H1 (cell line): ENCODE results near the gene ZBTB1. TPM values are rescaled to one million over a fixed set of nuclear protein-coding genes. Genes with fewer than 3 reads are reported as not detected.

Experiments
- CTCF ChIA-PET: fragments of 300-600 bp; sonication (Branson Sonifier 250); formaldehyde crosslinking; loops from one replicate; lab custom pipeline; 2021; ENCODE audit not compliant: partially characterized antibody; lab: Charles Lee
- POLR2A ChIA-PET: fragments of 300-600 bp; sonication (Branson Sonifier 250); formaldehyde crosslinking; loops from one replicate; lab custom pipeline; 2021; ENCODE audit warnings: inconsistent platforms; ENCODE audit not compliant: partially characterized antibody; lab: Charles Lee
- DNase-seq, 2 experiments: peaks; one replicate each; pipeline versions ENCODE4 v3.0.0 to v3.0.0-alpha.2; 2010 to 2022; ENCODE audit warnings: low spot score in 2 of 2, low read depth in 1 of 2, mixed read lengths in 1 of 2
- FAIRE-seq: peaks from 2 replicates; lab custom pipeline; 2011; peaks lifted over from hg19 to GRCh38; lab: Jason Lieb, UNC
- H2AFZ ChIP-seq: 2 replicates; pipeline ENCODE4 v1.8.1; 2012; ENCODE audit warnings: low read length, inconsistent platforms
- H2AK5ac ChIP-seq: 2 replicates; pipeline ENCODE4 v1.6.1; 2013; ENCODE audit warnings: low read depth, low read length
- H2BK120ac ChIP-seq: replicated peaks from 2 replicates; pipeline ENCODE3; 2013; ENCODE audit warnings: low read depth, low read length, inconsistent platforms
- H2BK12ac ChIP-seq: 2 replicates; pipeline ENCODE4 v1.6.1; 2013; ENCODE audit warnings: low read depth, low read length
- H2BK15ac ChIP-seq: 2 replicates; pipeline ENCODE4 v1.6.1; 2013; ENCODE audit warnings: low read length
- H2BK20ac ChIP-seq: 2 replicates; pipeline ENCODE4 v1.6.1; 2013; ENCODE audit warnings: low read length
- H2BK5ac ChIP-seq: 2 replicates; pipeline ENCODE4 v1.6.1; 2013; ENCODE audit warnings: low read depth, low read length
- H3K14ac ChIP-seq: 2 replicates; pipeline ENCODE4 v1.6.1; 2013; ENCODE audit warnings: inconsistent platforms; ENCODE audit not compliant: insufficient read length
- H3K18ac ChIP-seq: 2 replicates; pipeline ENCODE4 v1.6.1; 2013; ENCODE audit warnings: low read length; ENCODE audit errors: extremely low read depth
- H3K23ac ChIP-seq: 2 replicates; pipeline ENCODE4 v1.6.1; 2013; ENCODE audit warnings: inconsistent platforms; ENCODE audit not compliant: insufficient read length
- H3K23me2 ChIP-seq: 2 replicates; pipeline ENCODE4 v1.6.1; 2013; ENCODE audit warnings: low read depth, low read length
- H3K27ac ChIP-seq: 2 replicates; pipeline ENCODE4 v1.6.1; 2011; ENCODE audit warnings: low read depth, low read length, inconsistent platforms
- H3K27me3 ChIP-seq, 4 experiments: replicated peaks in 1 of 4; 1 replicate in 1 of 4; 2 replicates in 3 of 4; pipeline versions ENCODE4 v1.6.1 to v1.8.1; 2011 to 2013; ENCODE audit warnings: low read length in 3 of 4, mild to moderate bottlenecking in 3 of 4, inconsistent platforms in 2 of 4, mixed read lengths in 2 of 4, moderate library complexity in 1 of 4; ENCODE audit not compliant: control insufficient read depth in 3 of 4, insufficient read depth in 3 of 4; ENCODE audit errors: extremely low read depth in 1 of 4
- H3K36me3 ChIP-seq, 4 experiments: 2 replicates each; pipeline versions ENCODE4 v1.6.1 to v1.8.1; 2011 to 2013; ENCODE audit warnings: mild to moderate bottlenecking in 4 of 4, low read length in 3 of 4, moderate library complexity in 2 of 4, control low read depth in 1 of 4, inconsistent platforms in 1 of 4; ENCODE audit not compliant: insufficient read depth in 4 of 4, control insufficient read depth in 2 of 4
- H3K4ac ChIP-seq: replicated peaks from 2 replicates; pipeline ENCODE3; 2013; ENCODE audit warnings: low read length, low read depth, mixed read lengths, inconsistent platforms; ENCODE audit not compliant: insufficient read length
- H3K4me1 ChIP-seq, 4 experiments: replicated peaks in 1 of 4; 1 replicate in 1 of 4; 2 replicates in 3 of 4; pipeline versions ENCODE4 v1.6.1 to v1.8.1; 2011 to 2013; ENCODE audit warnings: low read length in 3 of 4, inconsistent platforms in 2 of 4, mixed read lengths in 1 of 4; ENCODE audit not compliant: insufficient read depth in 4 of 4, control insufficient read depth in 3 of 4
- H3K4me2 ChIP-seq, 2 experiments: 2 replicates each; pipeline versions ENCODE4 v1.6.1 to v1.8.1; 2011 to 2013; ENCODE audit warnings: low read depth in 2 of 2, low read length in 2 of 2, control low read depth in 1 of 2, inconsistent platforms in 1 of 2, mild to moderate bottlenecking in 1 of 2; ENCODE audit not compliant: insufficient read depth in 1 of 2
- H3K4me3 ChIP-seq, 4 experiments: fragments of 200-600, 300-600 bp in 1 of 4; sonication (generic), shearing (Covaris generic), sonication (Bioruptor Twin) in 1 of 4; 2 replicates each; pipeline versions ENCODE4 v1.5.1 to v1.8.1; 2011 to 2016; ENCODE audit warnings: low read length in 4 of 4, low read depth in 3 of 4, control low read depth in 2 of 4, inconsistent platforms in 2 of 4, mild to moderate bottlenecking in 2 of 4, mixed read lengths in 1 of 4, moderate library complexity in 1 of 4; ENCODE audit not compliant: insufficient read depth in 2 of 4; ENCODE audit errors: extremely low read depth in 1 of 4
- H3K56ac ChIP-seq: replicated peaks from 2 replicates; pipeline ENCODE3; 2013; ENCODE audit warnings: low read depth, mild to moderate bottlenecking, mixed read lengths, low read length, inconsistent platforms; ENCODE audit not compliant: insufficient read length
- H3K79me1 ChIP-seq: 2 replicates; pipeline ENCODE4 v1.6.1; 2013; ENCODE audit warnings: low read depth, low read length, control low read depth
- H3K79me2 ChIP-seq, 2 experiments: 2 replicates each; pipeline versions ENCODE4 v1.6.1 to v1.8.1; 2012 to 2013; ENCODE audit warnings: low read length in 2 of 2, mild to moderate bottlenecking in 2 of 2, inconsistent platforms in 1 of 2; ENCODE audit not compliant: insufficient read depth in 2 of 2, control insufficient read depth in 1 of 2
- H3K9ac ChIP-seq, 4 experiments: replicated peaks in 1 of 4; 1 replicate in 1 of 4; 2 replicates in 3 of 4; pipeline versions ENCODE4 v1.6.1 to v1.8.1; 2011 to 2013; ENCODE audit warnings: low read depth in 3 of 4, low read length in 3 of 4, control low read depth in 2 of 4, mild to moderate bottlenecking in 2 of 4, moderate library complexity in 2 of 4, inconsistent platforms in 1 of 4; ENCODE audit errors: extremely low read depth in 1 of 4
- H3K9me3 ChIP-seq, 2 experiments: 2 replicates each; pipeline versions ENCODE4 v1.6.1 to v1.8.1; 2012 to 2013; ENCODE audit warnings: mild to moderate bottlenecking in 2 of 2, moderate library complexity in 2 of 2, control low read depth in 1 of 2, inconsistent platforms in 1 of 2, low read depth in 1 of 2, low read length in 1 of 2, mixed read lengths in 1 of 2; ENCODE audit not compliant: insufficient read depth in 2 of 2
- H4K20me1 ChIP-seq, 2 experiments: replicated peaks in 1 of 2; 2 replicates each; pipeline versions ENCODE3 to v1.8.1; 2011 to 2013; ENCODE audit warnings: inconsistent platforms in 2 of 2, low read length in 2 of 2, mild to moderate bottlenecking in 1 of 2; ENCODE audit not compliant: insufficient read depth in 2 of 2, control insufficient read depth in 1 of 2
- H4K5ac ChIP-seq: 2 replicates; pipeline ENCODE4 v1.6.1; 2013; ENCODE audit warnings: low read length, low read depth, mixed read lengths, inconsistent platforms; ENCODE audit not compliant: insufficient read length
- H4K8ac ChIP-seq: 2 replicates; pipeline ENCODE4 v1.8.0; 2013; ENCODE audit warnings: mild to moderate bottlenecking, moderate library complexity, low read length, inconsistent platforms; ENCODE audit not compliant: insufficient read depth; ENCODE audit errors: extremely low read depth
- H4K91ac ChIP-seq: replicated peaks from 2 replicates; pipeline ENCODE3; 2013; ENCODE audit warnings: low read length, mixed read lengths, inconsistent platforms; ENCODE audit not compliant: insufficient read length
- BACH1 ChIP-seq: IDR thresholded peaks from 2 replicates; pipeline ENCODE4 v1.6.1; 2012; ENCODE audit warnings: low read length, improper control_type of control experiment
- BCL11A ChIP-seq, 2 experiments: IDR thresholded peaks; one replicate each; pipeline ENCODE4 v1.6.1; 2011; ENCODE audit warnings: low read depth in 2 of 2, low read length in 2 of 2, mild to moderate bottlenecking in 2 of 2
- GTF2F1 ChIP-seq: IDR thresholded peaks from 2 replicates; pipeline ENCODE4 v1.6.1; 2012; ENCODE audit warnings: low read depth, low read length, improper control_type of control experiment, borderline replicate concordance
- POLR2A ChIP-seq, 2 experiments: IDR thresholded peaks; 1 replicate in 1 of 2; 2 replicates in 1 of 2; pipeline ENCODE4 v1.6.1; 2011; ENCODE audit warnings: low read depth in 2 of 2, low read length in 2 of 2, mild to moderate bottlenecking in 2 of 2; ENCODE audit errors: control extremely low read depth in 1 of 2
- POLR2AphosphoS5 ChIP-seq: IDR thresholded peaks from 2 replicates; pipeline ENCODE4 v1.6.1; 2011; ENCODE audit warnings: low read depth, low read length
- TAF7 ChIP-seq: optimal IDR thresholded peaks from 2 replicates; pipeline ENCODE3; 2011; ENCODE audit warnings: low read depth, mild to moderate bottlenecking, inconsistent platforms, low read length, moderate library complexity, borderline replicate concordance
- WGBS, 2 experiments: shearing (Covaris generic) in 1 of 2; methylation state at CpG; one replicate each; pipeline versions ENCODE4 v1.1.6 to v1.1.7; 2013 to 2015; ENCODE audit warnings: low lambda C conversion rate in 2 of 2, mixed read lengths in 2 of 2, inconsistent platforms in 1 of 2, low coverage in 1 of 2, missing lambda C conversion rate in 1 of 2; ENCODE audit not compliant: insufficient replicate concordance in 2 of 2, insufficient coverage in 1 of 2, insufficient read length in 1 of 2; ENCODE audit errors: extremely low coverage in 1 of 2, missing lambda C conversion rate in 1 of 2; 5-methylcytosine and 5-hydroxymethylcytosine counted together
- polyA plus RNA-seq, 7 experiments: library from polyadenylated mRNA; depleted of rRNA in 3 of 7; stranded (reverse) in 5 of 7; unstranded in 2 of 7; fragments of >200 nt in 5 of 7; fragments of 200-250 nt in 2 of 7; gene quantifications; 1 replicate in 5 of 7; 2 replicates in 1 of 7; 4 replicates in 1 of 7; pipeline versions ENCODE4 v1.2.1 to v1.2.3, GENCODE V29; 2011 to 2013; ENCODE audit warnings: missing spikeins in 2 of 7, mixed read lengths in 2 of 7
- total RNA-seq: library from RNA; stranded (reverse); fragmentation: NEBNext Ultra II Directional; extraction: Animal tissue kit (Norgen Biotek cat#: 25700); gene quantifications from 2 replicates; pipeline ENCODE4 v1.2.1, GENCODE V29; 2021
- TF ChIP-seq, protein P1 (sequence below): IDR thresholded peaks from 2 replicates; pipeline ENCODE4 v1.6.1; 2012; ENCODE audit warnings: low read length, inconsistent platforms
- TF ChIP-seq, protein P2 (sequence below): IDR thresholded peaks from 2 replicates; pipeline ENCODE4 v1.6.1; 2011; ENCODE audit warnings: low read depth, mild to moderate bottlenecking, low read length; ENCODE audit not compliant: insufficient read depth
- TF ChIP-seq, protein P3 (sequence below): IDR thresholded peaks from 2 replicates; pipeline ENCODE4 v1.6.1; 2012; ENCODE audit warnings: inconsistent platforms

Gene ZBTB1
- total and polyA plus RNA-seq, 2 of the 8 experiments (the other 6 are each of a cell fraction or from before 2014, with no cell fraction given): 13.6 to 27.5 TPM

DNA sequence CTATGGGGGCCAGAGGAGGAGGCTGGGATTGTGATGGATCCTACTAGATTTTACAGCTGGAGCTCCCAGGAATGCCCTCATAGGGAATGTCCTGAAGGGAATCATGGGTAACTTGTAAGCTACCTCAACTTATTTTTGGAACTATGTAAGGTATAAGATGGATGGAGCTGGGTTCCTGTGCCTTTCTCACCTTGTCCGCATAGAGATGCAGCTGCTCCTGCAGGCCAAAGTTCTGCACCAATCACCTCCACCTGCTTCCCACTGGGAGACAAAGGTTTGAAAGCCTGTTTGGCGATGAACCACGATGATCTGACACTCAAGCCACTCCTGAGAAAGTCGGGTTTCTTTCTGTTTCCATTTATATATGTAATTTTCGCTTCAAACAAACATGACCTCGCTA, 39.9 kb upstream of the ZBTB1 start:
- no peak for FAIRE-seq
- no peak overlapping the region for H4K5ac ChIP-seq
- no peak overlapping the region for H2BK5ac ChIP-seq
- no peak overlapping the region for H3K4ac ChIP-seq
- H2BK120ac ChIP-seq: no peak overlapping the region
- no peak overlapping the region for H3K18ac ChIP-seq
- H2BK15ac ChIP-seq: no peak overlapping the region
- H3K79me1 ChIP-seq: no peaks in the 10 kb centered on the region
- peaks cover 0 to 10% (median 4%) of the 10 kb centered on the region in 4 experiments; a peak in 6 of 8 replicates for H3K36me3 ChIP-seq
- no peak overlapping the region for H4K91ac ChIP-seq
- no peaks in the 10 kb centered on the region for H3K79me2 ChIP-seq
- H3K56ac ChIP-seq: no peak overlapping the region
- peaks cover 13% of the 10 kb centered on the region for H3K23me2 ChIP-seq
- no peaks in the 10 kb centered on the region for H3K9me3 ChIP-seq
- ChIA-PET CTCF (interaction anchor here (0.9 to 1.2 kb wide), 2 partner anchors 34 to 46 kb away, joined by 3 read pairs; no protein-coding TSS in a partner anchor), POLR2A (interaction anchor here (1.1 to 6.1 kb wide), 6 partner anchors 10 to 53 kb away, joined by 3 to 52 read pairs (median 6); partner anchors contain the start of genes ZBTB1 and ZBTB25)
- peaks cover 2 to 3% of the 10 kb centered on the region in 2 experiments for H4K20me1 ChIP-seq
- no peak for TF ChIP-seq BCL11A (IDR thresholded peaks at IDR 0.05; ENCODE audit: low read depth in 2 of 2, low read length in 2 of 2)
- TF ChIP-seq, protein P1, sequence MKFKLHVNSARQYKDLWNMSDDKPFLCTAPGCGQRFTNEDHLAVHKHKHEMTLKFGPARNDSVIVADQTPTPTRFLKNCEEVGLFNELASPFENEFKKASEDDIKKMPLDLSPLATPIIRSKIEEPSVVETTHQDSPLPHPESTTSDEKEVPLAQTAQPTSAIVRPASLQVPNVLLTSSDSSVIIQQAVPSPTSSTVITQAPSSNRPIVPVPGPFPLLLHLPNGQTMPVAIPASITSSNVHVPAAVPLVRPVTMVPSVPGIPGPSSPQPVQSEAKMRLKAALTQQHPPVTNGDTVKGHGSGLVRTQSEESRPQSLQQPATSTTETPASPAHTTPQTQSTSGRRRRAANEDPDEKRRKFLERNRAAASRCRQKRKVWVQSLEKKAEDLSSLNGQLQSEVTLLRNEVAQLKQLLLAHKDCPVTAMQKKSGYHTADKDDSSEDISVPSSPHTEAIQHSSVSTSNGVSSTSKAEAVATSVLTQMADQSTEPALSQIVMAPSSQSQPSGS: peak; percentile 50; the same call in 1 of the 2 replicates
- 0 out of 2 replicates have a peak, but pooled peaks have one; percentile 29 for TF ChIP-seq POLR2AphosphoS5
- TF ChIP-seq POLR2A (IDR thresholded peaks at IDR 0.05; ENCODE audit: control extremely low read depth in 1 of 2, low read depth in 2 of 2, low read length in 2 of 2): peak in 1 of 2 experiments; percentile 36; a peak in 1 of 3 replicates
- TF ChIP-seq, protein P2, sequence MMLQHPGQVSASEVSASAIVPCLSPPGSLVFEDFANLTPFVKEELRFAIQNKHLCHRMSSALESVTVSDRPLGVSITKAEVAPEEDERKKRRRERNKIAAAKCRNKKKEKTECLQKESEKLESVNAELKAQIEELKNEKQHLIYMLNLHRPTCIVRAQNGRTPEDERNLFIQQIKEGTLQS: no peak
- no peak for TF ChIP-seq GTF2F1
- no peak for TF ChIP-seq BACH1
- TF ChIP-seq, protein P3, sequence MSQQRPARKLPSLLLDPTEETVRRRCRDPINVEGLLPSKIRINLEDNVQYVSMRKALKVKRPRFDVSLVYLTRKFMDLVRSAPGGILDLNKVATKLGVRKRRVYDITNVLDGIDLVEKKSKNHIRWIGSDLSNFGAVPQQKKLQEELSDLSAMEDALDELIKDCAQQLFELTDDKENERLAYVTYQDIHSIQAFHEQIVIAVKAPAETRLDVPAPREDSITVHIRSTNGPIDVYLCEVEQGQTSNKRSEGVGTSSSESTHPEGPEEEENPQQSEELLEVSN: peak; percentile 23; the same call in 1 of the 2 replicates
- TF ChIP-seq TAF7: no peak
- 8% methylated on average over 6 of the region's 6 CpGs; no CpG with 5 or more reads in 1 of the 2 experiments for WGBS, 2 experiments
- H3K4me1 ChIP-seq: peaks cover 0 to 6% (median 4%) of the 10 kb centered on the region in 4 experiments; a peak in 4 of 7 replicates
- H3K27ac ChIP-seq: no peak overlapping the region
- no peak overlapping the region for H3K14ac ChIP-seq
- no peak overlapping the region for H4K8ac ChIP-seq
- 0 out of 2 replicates have a peak overlapping the region, but pooled peaks have one; percentile 83 for H2AFZ ChIP-seq
- H3K4me3 ChIP-seq: peak overlapping the region; percentile 51 to 70 (median 61)
- no peak overlapping the region for H3K23ac ChIP-seq
- peak in 1 of 2 experiments; percentile 57 for DNase-seq
- peak overlapping the region in 3 of 4 experiments; percentile 5 to 20 (median 6); a peak in 3 of 7 replicates for H3K9ac ChIP-seq
- no peak overlapping the region for H2BK12ac ChIP-seq
- no peak overlapping the region for H2BK20ac ChIP-seq
- no peak overlapping the region for H2AK5ac ChIP-seq
- H3K27me3 ChIP-seq: no peaks in the 10 kb centered on the region
- H3K4me2 ChIP-seq: peak overlapping the region; percentile 85 to 89
